IMR-90 (cell line): ENCODE results near the gene SELENBP1. TPM values are rescaled to one million over a fixed set of nuclear protein-coding genes. Genes with fewer than 3 reads are reported as not detected.

Source experiments
- ATAC-seq: fragments of 200-7000 bp; cut with Tn5 transposase; 2 replicates; pipeline ENCODE4 v1.9.1; 2020; ENCODE audit warnings: low read depth, mild to moderate bottlenecking, moderate library complexity
- BruUV-seq: library from RNA; stranded (reverse); fragments of 400-500 nt; replicated peaks from 2 replicates; lab custom pipeline; 2021; lab: Mats Ljungman, UMichigan
- CTCF ChIA-PET: fragments of 300-600 bp; formaldehyde crosslinking; extraction: SDS; loops from one replicate; lab custom pipeline; 2021; ENCODE audit warnings: antibody characterized with exemption; lab: Yijun Ruan, JAX
- POLR2A ChIA-PET: fragments of 300-600 bp; sonication (Branson Sonifier 250); formaldehyde crosslinking; loops from one replicate; lab custom pipeline; 2022; ENCODE audit warnings: antibody characterized with exemption; ENCODE audit not compliant: unreplicated experiment; lab: Charles Lee
- DNase-seq: peaks from one replicate; pipeline ENCODE4 v3.0.0; 2013
- H2AFZ ChIP-seq: replicated peaks from 2 replicates; pipeline ENCODE3; 2013; ENCODE audit warnings: low read length, mild to moderate bottlenecking; ENCODE audit not compliant: poor library complexity
- H2AK5ac ChIP-seq: 2 replicates; pipeline ENCODE4 v1.6.1; 2013; ENCODE audit warnings: low read depth, low read length, inconsistent platforms
- H2AK9ac ChIP-seq: replicated peaks from 2 replicates; pipeline ENCODE3; 2013; ENCODE audit warnings: mild to moderate bottlenecking, low read depth, low read length, moderate library complexity; ENCODE audit not compliant: poor library complexity
- H2BK120ac ChIP-seq: 2 replicates; pipeline ENCODE4 v1.6.1; 2013; ENCODE audit warnings: low read depth, low read length, inconsistent platforms
- H2BK15ac ChIP-seq: 3 replicates; pipeline ENCODE4 v1.6.1; 2013; ENCODE audit warnings: low read depth, low read length, inconsistent platforms
- H2BK20ac ChIP-seq: 2 replicates; pipeline ENCODE4 v1.6.1; 2013; ENCODE audit warnings: low read depth, mild to moderate bottlenecking, inconsistent platforms, low read length, moderate library complexity
- H2BK5ac ChIP-seq: 2 replicates; pipeline ENCODE4 v1.6.1; 2013; ENCODE audit warnings: mild to moderate bottlenecking, low read depth, low read length, inconsistent platforms; ENCODE audit not compliant: poor library complexity, severe bottlenecking
- H3K14ac ChIP-seq: replicated peaks from 2 replicates; pipeline ENCODE4 v1.6.1; 2013; ENCODE audit warnings: low read depth, low read length, inconsistent platforms
- H3K18ac ChIP-seq: 2 replicates; pipeline ENCODE4 v1.6.1; 2013; ENCODE audit warnings: low read depth, low read length, control low read depth
- H3K23ac ChIP-seq: 2 replicates; pipeline ENCODE4 v1.6.1; 2013; ENCODE audit warnings: low read depth, low read length, inconsistent platforms
- H3K27ac ChIP-seq: 2 replicates; pipeline ENCODE4 v1.5.1; 2013; ENCODE audit warnings: mild to moderate bottlenecking, control low read depth, low read length; ENCODE audit not compliant: insufficient read depth
- H3K27me3 ChIP-seq: 2 replicates; pipeline ENCODE4 v1.6.1; 2013; ENCODE audit warnings: low read length; ENCODE audit not compliant: control insufficient read depth, insufficient read depth
- H3K36me3 ChIP-seq: 2 replicates; pipeline ENCODE4 v1.6.1; 2013; ENCODE audit warnings: low read length, mixed read lengths; ENCODE audit not compliant: control insufficient read depth, insufficient read depth
- H3K4ac ChIP-seq: 2 replicates; pipeline ENCODE4 v1.6.1; 2013; ENCODE audit warnings: low read depth, low read length, inconsistent platforms
- H3K4me1 ChIP-seq: 2 replicates; pipeline ENCODE4 v1.6.1; 2013; ENCODE audit warnings: low read length, mixed read lengths; ENCODE audit not compliant: control insufficient read depth, insufficient read depth
- H3K4me2 ChIP-seq: 2 replicates; pipeline ENCODE4 v1.6.1; 2013; ENCODE audit warnings: low read depth, mild to moderate bottlenecking, control low read depth, low read length, moderate library complexity
- H3K4me3 ChIP-seq: 2 replicates; pipeline ENCODE4 v1.5.1; 2013; ENCODE audit warnings: low read depth, mild to moderate bottlenecking, control low read depth, low read length, moderate library complexity; ENCODE audit not compliant: insufficient read depth
- H3K56ac ChIP-seq: 2 replicates; pipeline ENCODE4 v1.6.1; 2013; ENCODE audit warnings: low read length, inconsistent platforms; ENCODE audit not compliant: insufficient read depth; ENCODE audit errors: extremely low read depth
- H3K79me1 ChIP-seq, 2 experiments: 2 replicates each; pipeline ENCODE4 v1.6.1; 2013; ENCODE audit warnings: low read length in 2 of 2, inconsistent platforms in 1 of 2, low read depth in 1 of 2
- H3K9ac ChIP-seq: 2 replicates; pipeline ENCODE4 v1.6.1; 2013; ENCODE audit warnings: low read depth, low read length, control low read depth
- H3K9me1 ChIP-seq: 2 replicates; pipeline ENCODE4 v1.6.1; 2013; ENCODE audit warnings: low read length, inconsistent platforms; ENCODE audit not compliant: insufficient read depth
- H3K9me3 ChIP-seq: 2 replicates; pipeline ENCODE4 v1.6.1; 2013; ENCODE audit warnings: low read length; ENCODE audit not compliant: control insufficient read depth, insufficient read depth
- H4K20me1 ChIP-seq: 2 replicates; pipeline ENCODE4 v1.6.1; 2013; ENCODE audit warnings: low read length, inconsistent platforms; ENCODE audit not compliant: insufficient read depth
- H4K5ac ChIP-seq: 2 replicates; pipeline ENCODE4 v1.6.1; 2013; ENCODE audit warnings: mild to moderate bottlenecking, low read depth, low read length, control low read depth
- H4K8ac ChIP-seq, 2 experiments: 2 replicates each; pipeline ENCODE4 v1.6.1; 2013; ENCODE audit warnings: low read depth in 2 of 2, low read length in 2 of 2, control low read depth in 1 of 2, inconsistent platforms in 1 of 2
- H4K91ac ChIP-seq: 2 replicates; pipeline ENCODE4 v1.6.1; 2013; ENCODE audit warnings: low read depth, low read length, inconsistent platforms; ENCODE audit not compliant: insufficient read depth
- CEBPB ChIP-seq: IDR thresholded peaks from 2 replicates; pipeline ENCODE4 v1.6.1; 2012; ENCODE audit warnings: low read depth, low read length, improper control_type of control experiment
- CHD1 ChIP-seq: IDR thresholded peaks from 2 replicates; pipeline ENCODE4 v1.6.1; 2012; ENCODE audit warnings: low read depth, low read length, improper control_type of control experiment
- FOS ChIP-seq: fragments of 150-350 bp; IDR thresholded peaks from 2 replicates; pipeline ENCODE4 v1.6.1; 2016; ENCODE audit warnings: low read depth, low read length
- MAZ ChIP-seq: IDR thresholded peaks from 2 replicates; pipeline ENCODE4 v1.6.1; 2012; ENCODE audit warnings: low read depth, mild to moderate bottlenecking, low read length, improper control_type of control experiment, moderate library complexity, borderline replicate concordance
- MXI1 ChIP-seq: IDR thresholded peaks from 2 replicates; pipeline ENCODE4 v1.6.1; 2012; ENCODE audit warnings: low read depth, mild to moderate bottlenecking, low read length, moderate library complexity, borderline replicate concordance
- NFE2L2 ChIP-seq: fragments of 150-350 bp; IDR thresholded peaks from 2 replicates; pipeline ENCODE4 v1.6.1; 2016; ENCODE audit warnings: low read depth, mild to moderate bottlenecking, low read length
- POLR2A ChIP-seq: IDR thresholded peaks from 2 replicates; pipeline ENCODE4 v1.6.1; 2012; ENCODE audit warnings: mild to moderate bottlenecking, low read depth, low read length
- RAD21 ChIP-seq: IDR thresholded peaks from 2 replicates; pipeline ENCODE4 v1.6.1; 2012; ENCODE audit warnings: low read length, improper control_type of control experiment
- RCOR1 ChIP-seq: IDR thresholded peaks from 2 replicates; pipeline ENCODE4 v1.6.1; 2012; ENCODE audit warnings: mild to moderate bottlenecking, low read length, improper control_type of control experiment; ENCODE audit not compliant: insufficient replicate concordance
- RFX5 ChIP-seq: IDR thresholded peaks from 2 replicates; pipeline ENCODE4 v1.8.0; 2012; ENCODE audit warnings: low read depth, mild to moderate bottlenecking, low read length, moderate library complexity
- SMC3 ChIP-seq: fragments of 150-350 bp; IDR thresholded peaks from 2 replicates; pipeline ENCODE4 v1.6.1; 2016; ENCODE audit warnings: low read depth, mild to moderate bottlenecking, antibody characterized with exemption, low read length, moderate library complexity
- WGBS, 2 experiments: methylation state at CpG; one replicate each; pipeline versions ENCODE4 v1.1.5 to v1.1.7; 2013; ENCODE audit warnings: missing lambda C conversion rate in 2 of 2; ENCODE audit not compliant: insufficient read length in 1 of 2; ENCODE audit errors: extremely low coverage in 2 of 2; 5-methylcytosine and 5-hydroxymethylcytosine counted together
- dilution Hi-C: fragments of 300-500 bp; cut with HindIII; formaldehyde crosslinking; loops from one replicate; pipeline ENCODE4 v1.14.3; 2018; ENCODE audit warnings: low sequenced_read_pairs; ENCODE audit not compliant: unreplicated experiment
- in situ Hi-C: fragments of 300-500 bp; cut with MboI; formaldehyde crosslinking; loops from 3 replicates; pipeline ENCODE4 v1.14.3; 2019; ENCODE audit warnings: low sequenced_read_pairs, inconsistent platforms, mixed read lengths
- intact Hi-C: fragments of 100-400 bp; cut with micrococcal nuclease; formaldehyde crosslinking; loops from 2 replicates; pipeline ENCODE4 v1.10.0; 2022
- polyA plus RNA-seq, 3 experiments: library from polyadenylated mRNA; depleted of rRNA; stranded (reverse); fragments of >200 nt; gene quantifications; 2 replicates each; pipeline ENCODE4 v1.2.3, GENCODE V29; 2012; ENCODE audit warnings: low replicate concordance in 1 of 3
- total RNA-seq: library from RNA; depleted of rRNA; stranded (reverse); fragments of >200 nt; gene quantifications from 2 replicates; pipeline ENCODE4 v1.2.3, GENCODE V29; 2012
- TF ChIP-seq, protein P1 (sequence below): conservative IDR thresholded peaks from 2 replicates; pipeline ENCODE4 v1.5.1; 2012; ENCODE audit warnings: mild to moderate bottlenecking, low read depth, low read length, improper control_type of control experiment
- TF ChIP-seq, protein P2 (sequence below): fragments of 150-350 bp; IDR thresholded peaks from 2 replicates; pipeline ENCODE4 v1.6.1; 2016; ENCODE audit warnings: low read depth, mild to moderate bottlenecking, low read length, moderate library complexity, borderline replicate concordance

Gene SELENBP1
- total and polyA plus RNA-seq, 2 of the 4 experiments (the other 2 are of a cell fraction), result 21.3 to 56.9 TPM

DNA sequence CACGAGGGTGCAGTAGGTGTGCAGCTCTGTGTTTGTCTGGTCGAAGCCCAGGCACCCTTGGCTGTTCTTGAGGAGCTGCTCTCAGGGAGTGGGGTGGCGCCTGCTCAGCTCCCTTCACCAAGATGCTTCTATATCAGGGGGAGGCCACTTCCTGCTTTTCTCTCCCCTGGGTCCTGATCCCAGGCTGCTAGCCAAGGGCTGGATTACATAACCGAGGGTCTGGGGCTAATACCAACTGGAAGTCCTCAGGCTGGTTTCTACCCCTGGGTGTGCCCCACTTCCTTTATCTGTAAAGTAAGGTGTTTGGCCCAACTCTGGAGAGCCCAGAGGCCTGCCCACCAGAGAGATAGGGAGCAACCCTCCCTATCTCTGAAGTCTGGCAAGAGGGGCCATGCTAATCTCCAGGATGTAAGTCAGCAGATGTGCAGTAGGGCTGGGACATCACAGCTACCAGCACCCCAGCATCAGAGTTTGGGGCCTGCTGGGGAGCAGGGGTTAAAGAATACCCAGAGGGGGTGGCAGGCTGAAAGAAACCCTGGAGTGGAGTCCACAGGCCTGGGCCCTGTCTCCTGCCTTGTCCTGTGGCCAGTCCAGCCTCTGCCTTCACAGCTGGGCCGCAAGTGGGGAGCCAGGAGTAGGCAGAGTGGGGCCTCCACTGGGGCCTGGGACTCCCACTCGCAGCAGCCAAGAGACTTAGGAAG, 2.1 kb downstream of the SELENBP1 start:
- Histone ChIP-seq H4K20me1 (no peaks in the 10 kb centered on the region), H3K4me2 (no peak overlapping the region), H3K23ac (no peak overlapping the region), H3K9me1 (peaks cover 9% of the 10 kb centered on the region), H3K9ac (no peak overlapping the region; the same call in 1 of the 2 replicates), H3K79me1 (peaks cover 0 to 10% of the 10 kb centered on the region in 2 experiments; a peak in 1 of 4 replicates), H2AK9ac (peak overlapping the region; percentile 30), H3K56ac (no peak overlapping the region), H2BK5ac (no peak overlapping the region), H2BK20ac (no peak overlapping the region), H4K8ac (no peak overlapping the region), H3K36me3 (peaks cover 21% of the 10 kb centered on the region), H3K14ac (no peak overlapping the region), H3K27me3 (no peaks in the 10 kb centered on the region), H3K4ac (no peak overlapping the region), H4K91ac (no peak overlapping the region), H4K5ac (no peak overlapping the region), H2BK15ac (no peak overlapping the region), H3K4me1 (peaks cover 14% of the 10 kb centered on the region), H2BK120ac (no peak overlapping the region), H3K9me3 (no peaks in the 10 kb centered on the region), H2AK5ac (no peak overlapping the region), H3K4me3 (no peak overlapping the region), H3K18ac (no peak overlapping the region), H2AFZ (peak overlapping the region; percentile 14), H3K27ac (no peak overlapping the region)
- no CpG with 5 or more reads among the region's 6 CpGs for WGBS, 2 experiments
- ATAC-seq (no peak), DNase-seq (no peak)
- dilution Hi-C loops, result no loop called here
- in situ Hi-C loops, result no loop called here
- no TSS peak for BruUV-seq
- CTCF ChIA-PET, result interaction anchor here (0.7 to 1.1 kb wide), 2 partner anchors 12 to 30 kb away, joined by 3 to 4 read pairs; no protein-coding TSS in a partner anchor
- no peak for TF ChIP-seq SMC3
- TF ChIP-seq CEBPB, result no peak
- TF ChIP-seq, protein P1, sequence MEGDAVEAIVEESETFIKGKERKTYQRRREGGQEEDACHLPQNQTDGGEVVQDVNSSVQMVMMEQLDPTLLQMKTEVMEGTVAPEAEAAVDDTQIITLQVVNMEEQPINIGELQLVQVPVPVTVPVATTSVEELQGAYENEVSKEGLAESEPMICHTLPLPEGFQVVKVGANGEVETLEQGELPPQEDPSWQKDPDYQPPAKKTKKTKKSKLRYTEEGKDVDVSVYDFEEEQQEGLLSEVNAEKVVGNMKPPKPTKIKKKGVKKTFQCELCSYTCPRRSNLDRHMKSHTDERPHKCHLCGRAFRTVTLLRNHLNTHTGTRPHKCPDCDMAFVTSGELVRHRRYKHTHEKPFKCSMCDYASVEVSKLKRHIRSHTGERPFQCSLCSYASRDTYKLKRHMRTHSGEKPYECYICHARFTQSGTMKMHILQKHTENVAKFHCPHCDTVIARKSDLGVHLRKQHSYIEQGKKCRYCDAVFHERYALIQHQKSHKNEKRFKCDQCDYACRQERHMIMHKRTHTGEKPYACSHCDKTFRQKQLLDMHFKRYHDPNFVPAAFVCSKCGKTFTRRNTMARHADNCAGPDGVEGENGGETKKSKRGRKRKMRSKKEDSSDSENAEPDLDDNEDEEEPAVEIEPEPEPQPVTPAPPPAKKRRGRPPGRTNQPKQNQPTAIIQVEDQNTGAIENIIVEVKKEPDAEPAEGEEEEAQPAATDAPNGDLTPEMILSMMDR, result no peak
- TF ChIP-seq RCOR1, result no peak
- no peak for TF ChIP-seq FOS
- TF ChIP-seq RFX5, result no peak
- no peak for TF ChIP-seq CHD1
- TF ChIP-seq POLR2A, result no peak
- TF ChIP-seq NFE2L2, result no peak
- TF ChIP-seq RAD21, result no peak
- TF ChIP-seq, protein P2, sequence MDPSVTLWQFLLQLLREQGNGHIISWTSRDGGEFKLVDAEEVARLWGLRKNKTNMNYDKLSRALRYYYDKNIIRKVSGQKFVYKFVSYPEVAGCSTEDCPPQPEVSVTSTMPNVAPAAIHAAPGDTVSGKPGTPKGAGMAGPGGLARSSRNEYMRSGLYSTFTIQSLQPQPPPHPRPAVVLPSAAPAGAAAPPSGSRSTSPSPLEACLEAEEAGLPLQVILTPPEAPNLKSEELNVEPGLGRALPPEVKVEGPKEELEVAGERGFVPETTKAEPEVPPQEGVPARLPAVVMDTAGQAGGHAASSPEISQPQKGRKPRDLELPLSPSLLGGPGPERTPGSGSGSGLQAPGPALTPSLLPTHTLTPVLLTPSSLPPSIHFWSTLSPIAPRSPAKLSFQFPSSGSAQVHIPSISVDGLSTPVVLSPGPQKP, result no peak
- TF ChIP-seq MXI1, result no peak
- TF ChIP-seq MAZ, result no peak
- intact Hi-C loops, result no loop called here
- POLR2A ChIA-PET, result no interaction called here
